AG04449 (cell line): ENCODE data around the gene PHF20.
"Not testable (repeated sequence)": the region's sequence is repeated elsewhere in the genome, so short reads cannot be mapped to it uniquely, and the experiment has no call there.

Experiments used
- CTCF ChIA-PET: fragments of 350-600 bp; formaldehyde crosslinking; extraction: SDS; loops from one replicate; lab custom pipeline; 2021; ENCODE audit warnings: antibody characterized with exemption; lab: Yijun Ruan, JAX
- POLR2A ChIA-PET: fragments of 400-600, 350-600 bp; formaldehyde crosslinking; extraction: SDS; loops from one replicate; lab custom pipeline; 2020; ENCODE audit warnings: antibody characterized with exemption, inconsistent platforms; lab: Yijun Ruan, JAX
- DNase-seq: peaks from one replicate; pipeline ENCODE4 v3.0.0-alpha.2; 2010; ENCODE audit warnings: low read depth, low spot score
- H3K4me3 ChIP-seq: 2 replicates; pipeline ENCODE4 v1.5.1; 2011; ENCODE audit warnings: low read depth, mild to moderate bottlenecking, control low read depth, low read length
- TF ChIP-seq, protein P1 (sequence below): IDR thresholded peaks from one replicate; pipeline ENCODE4 v1.5.1; 2011; ENCODE audit warnings: mild to moderate bottlenecking, moderate library complexity, low read length, control low read depth, inconsistent platforms; ENCODE audit not compliant: insufficient read depth; ENCODE audit errors: missing control alignments

PHF20 gene

DNA sequence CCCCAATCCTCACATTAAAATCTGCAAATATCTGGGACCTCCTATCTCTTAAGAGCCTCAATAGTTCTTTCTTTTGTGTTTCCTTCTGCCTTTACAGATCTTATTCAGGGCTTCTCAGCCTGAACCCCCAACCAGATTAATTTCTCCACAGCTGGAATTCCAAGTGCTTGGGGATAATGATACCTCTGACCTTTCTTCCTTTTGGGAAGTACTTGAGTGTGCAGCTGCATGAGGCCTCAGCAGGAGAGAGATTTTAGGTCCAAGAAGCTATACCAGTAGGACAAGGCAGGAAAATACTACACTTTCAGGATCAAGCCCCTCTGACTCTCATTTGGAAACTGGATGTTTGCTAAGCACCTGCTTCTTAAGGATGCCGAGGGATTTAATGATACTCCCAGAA is 2.6 kb downstream of the PHF20 start:
- POLR2A ChIA-PET = no interaction called here
- no peak overlapping the region for H3K4me3 ChIP-seq
- TF ChIP-seq, protein P1, sequence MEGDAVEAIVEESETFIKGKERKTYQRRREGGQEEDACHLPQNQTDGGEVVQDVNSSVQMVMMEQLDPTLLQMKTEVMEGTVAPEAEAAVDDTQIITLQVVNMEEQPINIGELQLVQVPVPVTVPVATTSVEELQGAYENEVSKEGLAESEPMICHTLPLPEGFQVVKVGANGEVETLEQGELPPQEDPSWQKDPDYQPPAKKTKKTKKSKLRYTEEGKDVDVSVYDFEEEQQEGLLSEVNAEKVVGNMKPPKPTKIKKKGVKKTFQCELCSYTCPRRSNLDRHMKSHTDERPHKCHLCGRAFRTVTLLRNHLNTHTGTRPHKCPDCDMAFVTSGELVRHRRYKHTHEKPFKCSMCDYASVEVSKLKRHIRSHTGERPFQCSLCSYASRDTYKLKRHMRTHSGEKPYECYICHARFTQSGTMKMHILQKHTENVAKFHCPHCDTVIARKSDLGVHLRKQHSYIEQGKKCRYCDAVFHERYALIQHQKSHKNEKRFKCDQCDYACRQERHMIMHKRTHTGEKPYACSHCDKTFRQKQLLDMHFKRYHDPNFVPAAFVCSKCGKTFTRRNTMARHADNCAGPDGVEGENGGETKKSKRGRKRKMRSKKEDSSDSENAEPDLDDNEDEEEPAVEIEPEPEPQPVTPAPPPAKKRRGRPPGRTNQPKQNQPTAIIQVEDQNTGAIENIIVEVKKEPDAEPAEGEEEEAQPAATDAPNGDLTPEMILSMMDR = no peak
- CTCF ChIA-PET = no interaction called here
- no peak for DNase-seq

DNA sequence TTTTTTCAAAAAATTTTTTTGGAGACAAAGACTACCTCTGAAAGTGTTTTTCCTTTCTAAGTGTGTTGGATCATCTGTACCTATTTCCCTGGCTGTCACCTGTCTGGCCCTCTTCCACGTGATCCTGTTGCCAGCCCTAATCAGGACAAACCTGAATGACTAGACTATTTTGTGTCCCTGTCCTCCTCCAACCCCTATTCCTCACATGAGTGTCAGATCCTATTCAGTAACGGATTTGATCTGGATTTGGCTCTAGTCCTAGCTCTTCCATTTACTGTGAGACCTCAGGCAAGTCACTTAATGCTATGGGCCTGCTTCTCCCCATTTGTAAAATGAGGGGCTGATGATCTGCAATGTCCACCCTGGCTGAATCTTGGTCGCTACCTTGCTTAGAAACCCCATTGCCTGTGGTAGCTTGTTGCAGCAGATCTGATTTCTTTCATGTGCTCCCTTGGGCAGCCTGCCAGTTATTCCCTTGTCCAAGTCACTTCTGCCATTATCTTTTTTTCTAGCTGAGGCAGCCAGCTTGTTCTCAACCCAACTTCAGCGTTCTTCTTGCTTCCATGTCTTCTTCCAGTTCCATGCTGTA is 4.8 kb downstream of the PHF20 start:
- H3K4me3 ChIP-seq = no peak overlapping the region
- DNase-seq = no peak
- CTCF ChIA-PET = interaction anchor here (1.3 to 1.9 kb wide), 2 partner anchors 34 to 178 kb away, joined by 3 to 5 read pairs; partner anchors contain the start of genes RBM39 and SCAND1
- TF ChIP-seq, protein P1 = no peak
- POLR2A ChIA-PET = interaction anchor here (1.6 kb wide), 1 partner anchor 34 kb away, joined by 4 read pairs; the partner anchor contains the start of gene RBM39

DNA sequence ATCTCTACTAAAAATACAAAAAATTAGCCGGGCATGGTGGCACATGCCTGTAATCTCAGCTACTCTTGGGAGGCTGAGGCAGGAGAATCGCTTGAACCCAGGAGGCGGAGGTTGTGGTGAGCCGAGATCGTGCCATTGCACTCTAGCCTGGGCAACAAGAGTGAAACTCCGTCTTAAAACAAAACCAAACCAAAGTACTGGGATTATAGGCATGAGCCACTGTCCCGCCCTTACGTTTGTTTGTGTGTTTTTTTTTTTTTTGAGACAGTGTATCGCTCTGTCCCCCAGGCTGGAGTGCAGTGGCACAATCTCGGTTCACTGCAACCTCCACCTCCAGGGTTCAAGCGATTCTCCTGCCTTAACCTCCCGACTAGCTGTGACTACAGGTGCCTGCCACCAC is 12.0 kb downstream of the PHF20 start:
- POLR2A ChIA-PET, DNase-seq, CTCF ChIA-PET, H3K4me3 ChIP-seq: not testable (repeated sequence)

DNA sequence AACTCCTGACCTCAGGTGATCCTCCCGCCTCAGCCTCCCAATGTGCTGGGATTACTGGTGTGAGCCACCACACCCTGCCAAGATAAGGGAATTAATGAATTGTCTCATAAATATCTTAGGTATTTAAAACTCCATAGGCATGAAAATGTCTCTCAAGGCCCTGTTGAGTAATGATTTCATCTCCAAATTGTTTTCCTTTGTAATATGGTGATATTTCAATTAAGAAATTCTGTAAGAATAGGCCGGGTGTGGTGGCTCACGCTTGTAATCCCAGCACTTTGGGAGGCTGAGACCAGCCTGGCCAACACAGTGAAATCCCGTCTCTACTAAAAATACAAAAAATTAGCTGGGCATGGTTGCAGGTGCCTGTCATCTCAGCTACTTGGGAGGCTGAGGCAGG is 13.7 kb downstream of the PHF20 start:
- POLR2A ChIA-PET, CTCF ChIA-PET, DNase-seq: not testable (repeated sequence)

DNA sequence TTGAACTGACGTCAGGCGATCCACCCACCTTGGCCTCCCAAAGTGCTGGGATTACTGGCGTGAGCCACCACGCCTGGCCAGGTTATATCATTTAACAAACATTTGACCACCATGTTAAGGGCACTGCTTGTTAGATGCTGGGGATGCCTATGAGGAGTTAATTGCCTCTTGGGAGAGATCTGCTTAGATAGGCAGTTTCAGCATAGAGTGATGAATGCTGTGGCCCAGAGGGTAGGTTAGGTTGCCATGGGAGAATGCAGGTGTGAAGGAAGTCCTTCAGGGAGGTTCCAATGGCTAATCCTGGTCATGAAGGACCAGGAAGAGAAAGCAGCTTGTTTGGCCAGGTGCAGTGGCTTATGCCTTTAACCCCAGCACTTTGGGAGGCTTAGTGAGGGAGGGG is 17.0 kb downstream of the PHF20 start:
- no peak for DNase-seq
- CTCF ChIA-PET = no interaction called here
- no peak overlapping the region for H3K4me3 ChIP-seq
- TF ChIP-seq, protein P1 = no peak
- POLR2A ChIA-PET = no interaction called here

More for the DNA sequence above, 13.7 kb downstream of the PHF20 start:
- not testable (repeated sequence) for H3K4me3 ChIP-seq

DNA sequence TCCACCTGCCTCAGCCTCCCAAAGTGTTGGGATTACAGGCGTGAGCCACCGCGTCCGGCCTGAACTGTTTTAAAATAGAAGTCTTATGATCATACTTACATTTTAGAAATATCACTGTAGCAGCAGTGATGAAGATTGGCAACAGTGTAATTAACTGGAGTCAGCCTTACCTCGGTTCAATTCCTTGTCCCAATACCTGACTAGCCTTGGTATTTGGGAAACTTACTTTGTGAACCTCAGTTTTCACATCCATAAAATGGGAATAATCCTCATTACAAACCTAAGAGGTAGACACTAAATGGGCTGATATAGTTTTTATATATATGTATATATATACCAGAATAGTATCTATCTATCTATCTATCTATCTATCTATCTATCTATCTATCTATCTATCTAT is 19.3 kb downstream of the PHF20 start:
- ChIA-PET POLR2A (interaction anchor here (1.2 kb wide), 2 partner anchors 20 to 49 kb away, joined by 3 to 9 read pairs; partner anchors contain the start of genes PHF20 and RBM39), CTCF (no interaction called here)
- DNase-seq = no peak
- no peak overlapping the region for H3K4me3 ChIP-seq
- TF ChIP-seq, protein P1 = no peak

DNA sequence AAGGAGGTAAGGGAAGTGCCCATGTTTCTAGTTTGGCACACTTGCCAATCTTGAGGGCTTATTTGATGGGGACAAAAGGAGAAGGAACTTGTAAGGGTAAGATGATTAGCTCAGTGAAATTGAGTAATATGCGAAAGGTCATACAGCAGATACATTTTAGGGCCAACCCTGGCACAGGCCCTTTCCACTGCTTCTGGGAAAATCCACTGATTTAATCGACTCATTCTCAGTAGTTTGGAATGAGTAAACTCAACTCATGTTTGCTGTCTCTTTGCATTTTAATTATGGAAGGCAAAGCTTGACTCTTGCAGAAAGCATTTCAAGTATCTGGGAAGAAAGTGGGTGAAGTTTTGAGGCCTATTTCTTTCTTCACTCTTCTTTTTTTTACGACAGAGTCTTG is 20.0 kb downstream of the PHF20 start:
- peak; percentile 91 for DNase-seq
- ChIA-PET CTCF (no interaction called here), POLR2A (interaction anchor here (0.8 to 1.2 kb wide), 3 partner anchors 20 to 83 kb away, joined by 3 to 9 read pairs (median 5); partner anchors contain the start of genes PHF20 and RBM39)
- no peak overlapping the region for H3K4me3 ChIP-seq
- TF ChIP-seq, protein P1 = no peak
